ENCODE measurements around the gene FGB.

GRCh38 chr4:154609532-154609931 lies 46.7 kb downstream of the FGB start:
- TF ChIP-seq, protein P1, sequence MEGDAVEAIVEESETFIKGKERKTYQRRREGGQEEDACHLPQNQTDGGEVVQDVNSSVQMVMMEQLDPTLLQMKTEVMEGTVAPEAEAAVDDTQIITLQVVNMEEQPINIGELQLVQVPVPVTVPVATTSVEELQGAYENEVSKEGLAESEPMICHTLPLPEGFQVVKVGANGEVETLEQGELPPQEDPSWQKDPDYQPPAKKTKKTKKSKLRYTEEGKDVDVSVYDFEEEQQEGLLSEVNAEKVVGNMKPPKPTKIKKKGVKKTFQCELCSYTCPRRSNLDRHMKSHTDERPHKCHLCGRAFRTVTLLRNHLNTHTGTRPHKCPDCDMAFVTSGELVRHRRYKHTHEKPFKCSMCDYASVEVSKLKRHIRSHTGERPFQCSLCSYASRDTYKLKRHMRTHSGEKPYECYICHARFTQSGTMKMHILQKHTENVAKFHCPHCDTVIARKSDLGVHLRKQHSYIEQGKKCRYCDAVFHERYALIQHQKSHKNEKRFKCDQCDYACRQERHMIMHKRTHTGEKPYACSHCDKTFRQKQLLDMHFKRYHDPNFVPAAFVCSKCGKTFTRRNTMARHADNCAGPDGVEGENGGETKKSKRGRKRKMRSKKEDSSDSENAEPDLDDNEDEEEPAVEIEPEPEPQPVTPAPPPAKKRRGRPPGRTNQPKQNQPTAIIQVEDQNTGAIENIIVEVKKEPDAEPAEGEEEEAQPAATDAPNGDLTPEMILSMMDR (IDR thresholded peaks at IDR 0.05) = no peak
- no peak for TF ChIP-seq POLR2AphosphoS5 (IDR thresholded peaks at IDR 0.05)
- no peak for TF ChIP-seq POLR2A (IDR thresholded peaks at IDR 0.05)
